Lung (tissue), 12 donors: ENCODE measurements around the gene GRM8. TPM values are rescaled to one million over a fixed set of nuclear protein-coding genes. Genes with fewer than 3 reads are reported as not detected.

Experiments used
- ATAC-seq: fragments of 200-7000 bp; cut with Tn5 transposase; one replicate; pipeline ENCODE4 v1.9.1; 2020; ENCODE audit warnings: moderate number of reproducible peaks; ENCODE audit not compliant: insufficient read depth, low FRiP score
- DNase-seq, 3 donors: peaks; one replicate each; pipeline ENCODE4 v3.0.0-alpha.2; 2013 to 2017
- H3K27ac ChIP-seq, 2 donors: one replicate each; pipeline ENCODE4 v1.5.1; 2013; ENCODE audit warnings: mild to moderate bottlenecking in 2 of 2, moderate library complexity in 2 of 2, control low read depth in 1 of 2, inconsistent platforms in 1 of 2, low read depth in 1 of 2, low read length in 1 of 2
- H3K27me3 ChIP-seq, 3 donors: one replicate each; pipeline ENCODE4 v1.5.1; 2013; ENCODE audit warnings: low read length in 2 of 3; ENCODE audit not compliant: control insufficient read depth in 3 of 3, insufficient read depth in 3 of 3
- H3K36me3 ChIP-seq, 4 donors: one replicate each; pipeline ENCODE4 v1.5.1; 2013; ENCODE audit warnings: low read length in 4 of 4, mild to moderate bottlenecking in 1 of 4, moderate library complexity in 1 of 4; ENCODE audit not compliant: control insufficient read depth in 4 of 4, insufficient read depth in 4 of 4
- H3K4me1 ChIP-seq, 5 donors: one replicate each; pipeline ENCODE4 v1.5.1; 2013; ENCODE audit warnings: low read length in 5 of 5, mild to moderate bottlenecking in 2 of 5, moderate library complexity in 1 of 5; ENCODE audit not compliant: control insufficient read depth in 5 of 5, insufficient read depth in 5 of 5
- H3K4me3 ChIP-seq: one replicate; pipeline ENCODE4 v1.5.1; 2013; ENCODE audit warnings: mild to moderate bottlenecking, control low read depth, moderate library complexity
- H3K9ac ChIP-seq, 2 donors: one replicate each; pipeline ENCODE4 v1.5.1; 2013; ENCODE audit warnings: low read length in 2 of 2, control low read depth in 1 of 2; ENCODE audit not compliant: insufficient read depth in 1 of 2
- H3K9me3 ChIP-seq, 4 donors: one replicate each; pipeline ENCODE4 v1.5.1; 2013; ENCODE audit warnings: low read length in 3 of 4, mild to moderate bottlenecking in 1 of 4, moderate library complexity in 1 of 4; ENCODE audit not compliant: control insufficient read depth in 4 of 4, insufficient read depth in 3 of 4
- WGBS, 2 donors: extraction: QIAGEN DNeasy Blood & Tissue Kit; methylation state at CpG; one replicate each; pipeline ENCODE4 v1.1.7; 2013; 5-methylcytosine and 5-hydroxymethylcytosine counted together
- polyA plus RNA-seq, 2 donors: library from polyadenylated mRNA; stranded (reverse); fragments of 200-250 nt; gene quantifications; one replicate each; pipeline ENCODE4 v1.2.1, GENCODE V29; 2013
- total RNA-seq, 2 donors: library from RNA; depleted of rRNA in 1 of 2; stranded (reverse); fragments of >200 nt in 1 of 2; gene quantifications; one replicate each; pipeline ENCODE4 v1.2.1, GENCODE V29; 2014 to 2021
- TF ChIP-seq, protein P1 (sequence below): IDR thresholded peaks from 2 replicates; pipeline ENCODE4 v1.5.1; 2012; ENCODE audit warnings: mild to moderate bottlenecking; ENCODE audit errors: control extremely low read depth, extremely low read depth
- donor health status: control.
- donor health status: control.
- donor health status: Bipolar disorder and iron deficiency.
- donor health status: healthy.
- donor health status: DM: yes; HTN: yes; CAD: no.

Gene GRM8
- total and polyA plus RNA-seq, 4 donors = 0.01 to 0.83 (median 0.24) TPM; not detected in 1

DNA sequence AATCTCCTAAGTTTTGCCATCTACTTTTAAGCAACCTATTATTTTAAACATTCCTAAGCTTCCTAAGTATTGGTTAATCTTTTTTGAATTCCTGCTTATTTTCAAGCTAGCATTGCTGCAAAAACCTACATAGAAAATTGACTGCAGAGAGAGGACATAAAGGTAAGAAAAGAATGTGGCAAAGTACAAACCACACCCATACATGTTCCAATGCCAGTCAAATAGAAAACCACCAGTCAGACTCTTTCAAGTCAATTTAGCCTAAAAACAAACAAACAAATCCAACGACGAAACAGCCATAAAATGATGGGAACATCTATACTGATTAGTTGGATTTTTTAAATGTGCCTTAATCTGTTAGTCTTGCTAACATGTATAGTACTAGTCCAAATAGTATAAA is 804.8 kb downstream of the GRM8 start:
- H3K4me3 ChIP-seq = no peak overlapping the region
- ATAC-seq (no peak), DNase-seq (no peak)
- WGBS, 2 donors = 75 to 76% methylated on average over 2 of the region's 2 CpGs
- H3K9ac ChIP-seq = no peak overlapping the region
- TF ChIP-seq, protein P1, sequence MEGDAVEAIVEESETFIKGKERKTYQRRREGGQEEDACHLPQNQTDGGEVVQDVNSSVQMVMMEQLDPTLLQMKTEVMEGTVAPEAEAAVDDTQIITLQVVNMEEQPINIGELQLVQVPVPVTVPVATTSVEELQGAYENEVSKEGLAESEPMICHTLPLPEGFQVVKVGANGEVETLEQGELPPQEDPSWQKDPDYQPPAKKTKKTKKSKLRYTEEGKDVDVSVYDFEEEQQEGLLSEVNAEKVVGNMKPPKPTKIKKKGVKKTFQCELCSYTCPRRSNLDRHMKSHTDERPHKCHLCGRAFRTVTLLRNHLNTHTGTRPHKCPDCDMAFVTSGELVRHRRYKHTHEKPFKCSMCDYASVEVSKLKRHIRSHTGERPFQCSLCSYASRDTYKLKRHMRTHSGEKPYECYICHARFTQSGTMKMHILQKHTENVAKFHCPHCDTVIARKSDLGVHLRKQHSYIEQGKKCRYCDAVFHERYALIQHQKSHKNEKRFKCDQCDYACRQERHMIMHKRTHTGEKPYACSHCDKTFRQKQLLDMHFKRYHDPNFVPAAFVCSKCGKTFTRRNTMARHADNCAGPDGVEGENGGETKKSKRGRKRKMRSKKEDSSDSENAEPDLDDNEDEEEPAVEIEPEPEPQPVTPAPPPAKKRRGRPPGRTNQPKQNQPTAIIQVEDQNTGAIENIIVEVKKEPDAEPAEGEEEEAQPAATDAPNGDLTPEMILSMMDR = no peak
- H3K27me3 ChIP-seq = no peaks in the 10 kb centered on the region
- H3K27ac ChIP-seq = no peak overlapping the region
- H3K9me3 ChIP-seq = no peaks in the 10 kb centered on the region
- peaks cover 0 to 19% (median 7%) of the 10 kb centered on the region in 5 donors for H3K4me1 ChIP-seq
- H3K36me3 ChIP-seq = no peaks in the 10 kb centered on the region

DNA sequence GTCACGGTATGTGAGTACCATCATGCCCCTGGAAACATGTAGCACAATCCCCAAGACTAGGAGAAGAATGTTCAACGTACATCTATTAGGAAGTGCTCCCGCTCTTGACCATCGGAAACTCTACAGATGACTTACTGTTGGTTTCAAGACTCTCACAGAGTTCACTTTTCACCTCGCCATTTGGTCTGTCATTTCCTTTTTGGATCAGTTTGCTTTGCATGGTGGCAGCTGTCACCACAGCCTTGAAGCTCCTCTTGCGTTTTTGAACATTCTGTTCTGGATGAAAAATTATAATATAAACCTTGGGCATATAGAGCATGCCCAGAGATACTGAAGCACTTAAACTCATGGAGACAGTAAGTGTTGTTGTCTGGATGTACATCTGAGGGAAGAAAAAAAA is 806.8 kb downstream of the GRM8 start:
- 83 to 87% methylated on average over 6 of the region's 6 CpGs for WGBS, 2 donors

DNA sequence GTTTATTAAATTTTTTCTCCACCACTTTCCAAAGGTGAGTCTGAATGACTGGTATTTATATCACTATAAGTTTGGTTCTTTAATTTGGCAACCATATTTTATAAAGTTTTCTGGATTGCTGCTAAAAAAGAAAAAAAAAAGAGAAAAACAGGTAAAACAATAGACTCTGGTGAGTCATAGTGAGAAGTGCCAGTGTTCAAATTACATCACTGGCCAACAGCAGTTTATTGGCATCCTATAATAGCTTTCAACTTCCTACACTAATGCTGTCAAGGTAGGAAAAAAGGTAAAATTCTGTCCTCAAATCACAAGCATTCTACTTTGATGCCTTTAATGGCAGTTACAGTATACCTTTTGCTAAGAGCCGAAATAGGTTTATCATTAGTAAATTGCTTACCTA is 808.8 kb downstream of the GRM8 start:
- Histone ChIP-seq H3K27me3 (no peaks in the 10 kb centered on the region), H3K36me3 (no peaks in the 10 kb centered on the region), H3K27ac (no peak overlapping the region), H3K9me3 (no peaks in the 10 kb centered on the region), H3K9ac (no peak overlapping the region), H3K4me3 (no peak overlapping the region), H3K4me1 (peaks cover 0 to 3% (median 0%) of the 10 kb centered on the region in 5 donors)
- TF ChIP-seq, protein P1 = no peak
- ATAC-seq (no peak), DNase-seq (no peak)
- WGBS, 2 donors = 92 to 93% methylated on average over 1 of the region's 1 CpG

More for the DNA sequence above, 806.8 kb downstream of the GRM8 start:
- DNase-seq (no peak), ATAC-seq (no peak)
- H3K9me3 ChIP-seq = no peaks in the 10 kb centered on the region
- H3K27ac ChIP-seq = no peak overlapping the region
- H3K9ac ChIP-seq = no peak overlapping the region
- peaks cover 0 to 18% (median 7%) of the 10 kb centered on the region in 5 donors for H3K4me1 ChIP-seq
- no peaks in the 10 kb centered on the region for H3K36me3 ChIP-seq
- H3K27me3 ChIP-seq = no peaks in the 10 kb centered on the region
- TF ChIP-seq, protein P1 = no peak
- H3K4me3 ChIP-seq = no peak overlapping the region

DNA sequence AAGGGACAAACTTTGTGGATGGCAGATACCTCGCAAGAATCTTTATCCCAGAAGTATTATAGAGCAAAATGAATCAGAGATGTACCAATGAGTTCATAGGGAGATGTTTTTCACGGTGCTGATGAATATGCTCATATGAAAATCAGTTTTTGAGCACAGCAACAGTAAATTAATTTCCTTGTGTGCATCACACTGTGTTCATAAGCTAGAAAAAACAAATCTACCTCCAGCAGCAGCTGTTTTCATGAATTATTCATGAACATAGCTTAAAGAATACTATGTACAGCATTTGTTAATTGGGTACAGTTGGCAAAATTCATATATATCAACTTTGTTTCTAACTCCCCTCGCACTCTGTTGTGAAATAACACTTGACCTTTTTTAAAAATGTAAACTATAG is 809.8 kb downstream of the GRM8 start:
- no peaks in the 10 kb centered on the region for H3K9me3 ChIP-seq
- peaks cover 0 to 3% (median 0%) of the 10 kb centered on the region in 5 donors for H3K4me1 ChIP-seq
- TF ChIP-seq, protein P1 = no peak
- no peak for ATAC-seq
- H3K27ac ChIP-seq = no peak overlapping the region
- 73 to 87% methylated on average over 3 of the region's 3 CpGs for WGBS, 2 donors
- H3K9ac ChIP-seq = no peak overlapping the region
- H3K4me3 ChIP-seq = no peak overlapping the region
- H3K36me3 ChIP-seq = no peaks in the 10 kb centered on the region
- no peaks in the 10 kb centered on the region for H3K27me3 ChIP-seq
- peak in 1 of 3 donors; percentile 8 for DNase-seq
